DND-41 (cell line): ENCODE measurements around the gene COL15A1.

ENCODE experiments used
- ATAC-seq: fragments of 200-7000 bp; cut with Tn5 transposase; 3 replicates; pipeline ENCODE4 v1.9.1; 2021; ENCODE audit warnings: low read depth; ENCODE audit not compliant: insufficient read depth
- DNase-seq: peaks from one replicate; pipeline ENCODE4 v3.0.0-alpha.2; 2020
- H2AFZ ChIP-seq: 2 replicates; pipeline ENCODE4 v1.6.0; 2012; ENCODE audit warnings: low read depth, low read length
- H3K27ac ChIP-seq: 2 replicates; pipeline ENCODE4 v1.5.1; 2012; ENCODE audit warnings: low read length, inconsistent platforms
- H3K27me3 ChIP-seq: fragments of 200-600 bp; sonication (generic); 2 replicates; pipeline ENCODE4 v1.6.0; 2012; ENCODE audit warnings: low read length, mild to moderate bottlenecking, inconsistent platforms; ENCODE audit not compliant: insufficient read depth, poor library complexity
- H3K36me3 ChIP-seq: 2 replicates; pipeline ENCODE4 v1.5.1; 2012; ENCODE audit warnings: low read length, inconsistent platforms; ENCODE audit not compliant: insufficient read depth
- H3K4me1 ChIP-seq: 2 replicates; pipeline ENCODE4 v1.5.1; 2012; ENCODE audit warnings: mild to moderate bottlenecking, low read length; ENCODE audit not compliant: insufficient read depth
- H3K4me2 ChIP-seq: 2 replicates; pipeline ENCODE4 v1.6.0; 2012; ENCODE audit warnings: mild to moderate bottlenecking, moderate library complexity, low read length, inconsistent platforms; ENCODE audit not compliant: insufficient read depth
- H3K4me3 ChIP-seq, 2 experiments: fragments of 200-600 bp in 1 of 2; shearing (Covaris generic) in 1 of 2; 2 replicates each; pipeline ENCODE4 v1.5.1; 2012 to 2016; ENCODE audit warnings: inconsistent platforms in 2 of 2, low read length in 2 of 2, mild to moderate bottlenecking in 2 of 2, low read depth in 1 of 2, moderate library complexity in 1 of 2
- H3K79me2 ChIP-seq: 2 replicates; pipeline ENCODE4 v1.6.0; 2012; ENCODE audit warnings: low read length, inconsistent platforms; ENCODE audit not compliant: insufficient read depth
- H3K9ac ChIP-seq: 2 replicates; pipeline ENCODE4 v1.6.0; 2012; ENCODE audit warnings: low read depth, mild to moderate bottlenecking, inconsistent platforms, low read length, moderate library complexity
- H3K9me3 ChIP-seq: 2 replicates; pipeline ENCODE4 v1.5.1; 2012; ENCODE audit warnings: low read length, moderate library complexity, mild to moderate bottlenecking, inconsistent platforms; ENCODE audit not compliant: insufficient read depth, severe bottlenecking
- H4K20me1 ChIP-seq: 2 replicates; pipeline ENCODE4 v1.6.0; 2012; ENCODE audit warnings: low read length; ENCODE audit not compliant: insufficient read depth
- EZH2 ChIP-seq: IDR thresholded peaks from 3 replicates; pipeline ENCODE4 v1.6.1; 2012; ENCODE audit warnings: borderline replicate concordance, low read depth, mild to moderate bottlenecking, moderate library complexity, low read length, inconsistent platforms; ENCODE audit not compliant: severe bottlenecking
- TF ChIP-seq, protein P1 (sequence below): IDR thresholded peaks from 2 replicates; pipeline ENCODE4 v1.5.1; 2012; ENCODE audit warnings: borderline replicate concordance, low read length, moderate library complexity, mild to moderate bottlenecking; ENCODE audit not compliant: poor library complexity, severe bottlenecking; ENCODE audit errors: extremely low read depth

Gene COL15A1

DNA sequence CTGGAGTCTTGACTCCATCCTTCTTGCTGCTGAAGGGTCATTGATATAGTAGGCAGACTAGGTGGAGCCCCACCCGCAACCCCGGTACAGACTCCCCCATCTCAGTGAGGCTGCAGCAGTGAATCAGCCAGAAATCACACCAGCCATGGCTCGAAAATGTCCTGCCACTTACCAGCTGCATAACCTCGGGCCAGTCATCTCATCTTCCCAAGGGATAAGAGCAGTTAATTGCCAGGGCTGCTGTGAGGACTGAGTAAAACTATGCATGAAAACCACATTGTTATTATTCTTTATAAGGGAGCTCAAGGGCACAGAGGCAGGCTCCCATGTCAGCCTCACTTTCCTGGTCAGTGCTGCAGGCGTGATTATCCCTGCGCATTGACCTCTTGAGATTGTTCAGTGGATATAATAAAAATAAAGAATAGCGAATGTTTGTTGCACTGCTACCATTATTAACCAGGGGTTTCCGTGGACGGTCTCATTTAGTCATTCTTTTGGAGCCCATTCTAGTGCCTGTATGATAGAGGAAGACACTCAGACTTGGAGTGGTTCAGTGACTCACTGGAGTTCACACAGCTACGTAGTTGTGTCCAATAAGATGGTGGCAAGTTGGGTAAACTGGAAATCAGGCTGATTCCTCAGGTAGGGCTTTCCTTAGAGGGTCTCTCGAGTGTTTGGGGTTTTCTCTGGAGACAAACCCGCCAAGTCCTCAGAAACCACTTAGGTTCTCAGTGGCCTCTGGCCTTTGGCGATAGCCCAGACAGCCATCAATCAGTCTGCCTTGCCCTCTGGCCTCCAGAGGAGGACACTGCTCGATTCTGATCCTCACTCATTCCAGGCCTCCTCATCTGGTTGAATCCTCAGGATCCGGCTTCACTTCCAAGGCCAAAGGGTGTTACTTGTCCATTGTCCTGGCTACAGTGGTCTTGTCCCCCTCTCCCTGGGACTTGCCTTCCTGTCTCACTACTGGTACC lies 39.9 kb downstream of the COL15A1 start:
- TF ChIP-seq EZH2, result no peak
- TF ChIP-seq, protein P1, sequence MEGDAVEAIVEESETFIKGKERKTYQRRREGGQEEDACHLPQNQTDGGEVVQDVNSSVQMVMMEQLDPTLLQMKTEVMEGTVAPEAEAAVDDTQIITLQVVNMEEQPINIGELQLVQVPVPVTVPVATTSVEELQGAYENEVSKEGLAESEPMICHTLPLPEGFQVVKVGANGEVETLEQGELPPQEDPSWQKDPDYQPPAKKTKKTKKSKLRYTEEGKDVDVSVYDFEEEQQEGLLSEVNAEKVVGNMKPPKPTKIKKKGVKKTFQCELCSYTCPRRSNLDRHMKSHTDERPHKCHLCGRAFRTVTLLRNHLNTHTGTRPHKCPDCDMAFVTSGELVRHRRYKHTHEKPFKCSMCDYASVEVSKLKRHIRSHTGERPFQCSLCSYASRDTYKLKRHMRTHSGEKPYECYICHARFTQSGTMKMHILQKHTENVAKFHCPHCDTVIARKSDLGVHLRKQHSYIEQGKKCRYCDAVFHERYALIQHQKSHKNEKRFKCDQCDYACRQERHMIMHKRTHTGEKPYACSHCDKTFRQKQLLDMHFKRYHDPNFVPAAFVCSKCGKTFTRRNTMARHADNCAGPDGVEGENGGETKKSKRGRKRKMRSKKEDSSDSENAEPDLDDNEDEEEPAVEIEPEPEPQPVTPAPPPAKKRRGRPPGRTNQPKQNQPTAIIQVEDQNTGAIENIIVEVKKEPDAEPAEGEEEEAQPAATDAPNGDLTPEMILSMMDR, result no peak
- Histone ChIP-seq H3K4me2 (no peak overlapping the region), H3K27ac (no peak overlapping the region), H3K27me3 (no peaks in the 10 kb centered on the region), H3K36me3 (no peaks in the 10 kb centered on the region), H3K4me1 (no peaks in the 10 kb centered on the region), H4K20me1 (no peaks in the 10 kb centered on the region), H3K4me3 (no peak overlapping the region), H3K9me3 (no peaks in the 10 kb centered on the region), H2AFZ (no peak overlapping the region), H3K79me2 (no peaks in the 10 kb centered on the region), H3K9ac (no peak overlapping the region)
- ATAC-seq (no peak), DNase-seq (no peak)

DNA sequence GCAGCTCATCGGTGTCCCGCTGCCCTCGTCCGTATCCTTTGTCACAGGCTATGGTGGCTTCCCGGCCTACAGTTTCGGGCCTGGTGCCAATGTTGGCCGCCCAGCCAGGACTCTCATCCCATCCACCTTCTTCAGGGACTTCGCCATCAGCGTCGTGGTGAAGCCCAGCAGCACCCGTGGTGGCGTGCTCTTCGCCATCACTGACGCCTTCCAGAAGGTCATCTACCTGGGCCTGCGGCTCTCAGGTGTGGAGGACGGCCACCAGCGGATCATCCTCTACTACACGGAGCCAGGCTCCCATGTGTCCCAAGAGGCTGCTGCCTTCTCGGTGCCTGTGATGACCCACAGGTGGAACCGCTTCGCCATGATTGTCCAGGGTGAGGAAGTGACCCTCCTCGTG lies 41.9 kb downstream of the COL15A1 start:
- TF ChIP-seq, protein P1, result no peak
- TF ChIP-seq EZH2, result no peak
- Histone ChIP-seq H3K79me2 (no peaks in the 10 kb centered on the region), H3K9ac (no peak overlapping the region), H3K9me3 (no peaks in the 10 kb centered on the region), H2AFZ (no peak overlapping the region), H3K27ac (no peak overlapping the region), H3K4me1 (no peaks in the 10 kb centered on the region), H3K36me3 (no peaks in the 10 kb centered on the region), H4K20me1 (no peaks in the 10 kb centered on the region), H3K27me3 (no peaks in the 10 kb centered on the region), H3K4me3 (no peak overlapping the region), H3K4me2 (no peak overlapping the region)
- no peak for ATAC-seq
- no peak for DNase-seq

DNA sequence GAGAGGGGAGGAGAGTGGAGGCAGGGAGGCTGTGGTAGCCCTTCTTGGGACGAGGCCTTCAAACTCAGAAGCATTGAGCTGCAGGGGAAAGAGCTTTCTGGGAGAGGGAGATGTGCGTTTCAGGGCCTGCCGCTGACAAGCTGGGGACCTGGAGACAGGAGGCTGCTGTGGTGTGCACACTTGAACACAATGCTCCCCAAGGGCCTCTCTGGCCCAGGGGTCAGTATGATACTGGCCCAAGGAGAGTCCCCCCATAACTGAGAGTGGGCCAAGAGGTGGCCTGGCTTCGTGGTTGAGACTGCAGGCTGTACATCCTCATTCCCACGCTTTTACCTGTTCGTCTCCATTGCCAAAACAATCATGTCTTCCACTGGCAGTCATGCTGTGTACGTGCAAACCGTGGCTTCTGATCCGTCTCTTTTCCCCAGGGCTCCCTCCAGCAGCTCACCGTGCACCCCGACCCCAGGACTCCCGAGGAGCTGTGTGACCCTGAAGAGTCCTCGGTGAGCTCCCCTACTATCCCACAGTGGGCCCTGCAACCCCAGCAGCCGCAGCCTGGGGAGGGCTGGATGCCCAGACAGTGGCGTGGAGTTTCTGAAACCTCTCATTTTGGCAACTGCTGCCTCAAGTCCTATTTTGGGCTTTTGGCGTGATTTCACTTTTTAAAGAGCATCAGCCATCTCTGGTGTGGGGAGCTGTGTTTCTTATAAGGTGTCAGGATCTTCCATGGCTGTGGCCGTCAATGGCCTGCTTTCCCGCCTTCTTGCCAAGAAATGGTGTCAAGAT lies 43.4 kb downstream of the COL15A1 start:
- no peak overlapping the region for H3K9ac ChIP-seq
- H3K79me2 ChIP-seq, result no peaks in the 10 kb centered on the region
- no peaks in the 10 kb centered on the region for H3K27me3 ChIP-seq
- no peaks in the 10 kb centered on the region for H3K36me3 ChIP-seq
- no peaks in the 10 kb centered on the region for H4K20me1 ChIP-seq
- H3K4me3 ChIP-seq, result no peak overlapping the region
- H3K27ac ChIP-seq, result no peak overlapping the region
- no peak overlapping the region for H2AFZ ChIP-seq
- H3K9me3 ChIP-seq, result no peaks in the 10 kb centered on the region
- no peak overlapping the region for H3K4me2 ChIP-seq
- H3K4me1 ChIP-seq, result no peaks in the 10 kb centered on the region
- TF ChIP-seq EZH2, result no peak
- TF ChIP-seq, protein P1, result no peak
- no peak for ATAC-seq
- no peak for DNase-seq
